ENCODE measurements around the gene ATF7.
"Not testable (repeated sequence)": the region's sequence is repeated elsewhere in the genome, so short reads cannot be mapped to it uniquely, and the experiment has no call there.

The ATF7 gene

DNA sequence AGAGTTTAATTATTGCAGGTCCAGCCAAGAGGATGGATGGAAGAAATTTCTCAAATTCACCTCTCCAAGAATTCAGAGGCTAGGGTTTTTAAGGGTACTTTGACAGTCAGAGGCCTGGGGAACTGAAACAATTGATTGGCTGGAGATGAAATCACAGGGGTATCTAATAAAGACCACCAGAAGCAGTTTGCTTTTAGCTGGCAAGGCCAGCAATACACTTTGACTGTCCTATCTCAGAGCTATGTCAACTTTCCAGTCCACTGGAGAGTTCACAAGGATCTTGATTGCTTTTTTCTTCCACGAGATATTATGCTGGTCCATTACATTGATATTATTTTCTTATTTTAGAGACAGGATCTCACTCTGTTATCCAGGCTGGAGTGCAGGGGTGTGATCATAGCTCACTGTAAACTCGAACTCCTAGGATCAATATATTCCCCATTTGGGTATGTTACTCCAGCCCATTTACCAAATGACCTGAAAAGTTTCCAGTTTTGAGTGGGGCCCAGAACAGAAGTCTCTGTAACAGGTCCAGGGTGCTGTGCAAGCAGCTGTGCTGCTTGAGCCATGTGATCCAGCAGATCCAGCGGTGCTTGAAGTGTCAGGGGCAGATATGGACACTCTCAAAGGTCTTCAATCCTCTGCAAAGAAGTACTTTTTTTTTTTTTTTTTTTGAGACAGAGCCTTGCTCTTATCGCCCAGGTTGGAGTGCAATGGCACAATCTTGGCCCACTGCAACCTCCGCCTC is 17.2 kb upstream of the ATF7 start:
- Histone ChIP-seq H3K4me3 (ENCODE audit: low read depth in 1 of 2, low read length in 1 of 2) (no peak overlapping the region), H3K27ac (no peak overlapping the region), H3K36me3 (no peaks in the 10 kb centered on the region), H3K4me1 (ENCODE audit: control insufficient read depth in 1 of 2, insufficient read depth in 1 of 2, low read depth in 1 of 2, low read length in 1 of 2) (peaks cover 0 to 6% of the 10 kb centered on the region in 2 experiments), H3K9me3 (no peaks in the 10 kb centered on the region), H3K27me3 (no peaks in the 10 kb centered on the region)
- TF ChIP-seq, protein P1, sequence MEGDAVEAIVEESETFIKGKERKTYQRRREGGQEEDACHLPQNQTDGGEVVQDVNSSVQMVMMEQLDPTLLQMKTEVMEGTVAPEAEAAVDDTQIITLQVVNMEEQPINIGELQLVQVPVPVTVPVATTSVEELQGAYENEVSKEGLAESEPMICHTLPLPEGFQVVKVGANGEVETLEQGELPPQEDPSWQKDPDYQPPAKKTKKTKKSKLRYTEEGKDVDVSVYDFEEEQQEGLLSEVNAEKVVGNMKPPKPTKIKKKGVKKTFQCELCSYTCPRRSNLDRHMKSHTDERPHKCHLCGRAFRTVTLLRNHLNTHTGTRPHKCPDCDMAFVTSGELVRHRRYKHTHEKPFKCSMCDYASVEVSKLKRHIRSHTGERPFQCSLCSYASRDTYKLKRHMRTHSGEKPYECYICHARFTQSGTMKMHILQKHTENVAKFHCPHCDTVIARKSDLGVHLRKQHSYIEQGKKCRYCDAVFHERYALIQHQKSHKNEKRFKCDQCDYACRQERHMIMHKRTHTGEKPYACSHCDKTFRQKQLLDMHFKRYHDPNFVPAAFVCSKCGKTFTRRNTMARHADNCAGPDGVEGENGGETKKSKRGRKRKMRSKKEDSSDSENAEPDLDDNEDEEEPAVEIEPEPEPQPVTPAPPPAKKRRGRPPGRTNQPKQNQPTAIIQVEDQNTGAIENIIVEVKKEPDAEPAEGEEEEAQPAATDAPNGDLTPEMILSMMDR (IDR thresholded peaks at IDR 0.05): no peak

DNA sequence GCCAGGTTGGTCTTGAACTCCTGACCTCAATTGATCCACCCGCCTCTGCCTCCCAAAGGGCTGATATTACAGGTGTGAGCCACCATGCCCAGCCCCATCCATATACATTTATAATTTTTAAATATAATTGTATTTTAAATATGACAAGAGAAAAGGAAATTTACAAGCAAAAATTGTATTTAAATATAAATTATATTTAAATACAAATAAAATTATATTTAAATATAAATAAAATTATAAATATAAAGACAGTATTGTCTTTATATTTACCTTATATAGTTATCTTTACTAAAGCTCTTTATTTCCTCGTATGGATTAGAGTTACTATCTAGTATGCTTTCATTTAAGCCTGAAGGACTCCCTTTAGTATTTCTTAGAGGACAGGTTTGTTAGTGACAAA is 11.9 kb upstream of the ATF7 start:
- Histone ChIP-seq H3K36me3 (no peaks in the 10 kb centered on the region), H3K9me3 (no peaks in the 10 kb centered on the region), H3K27ac (no peak overlapping the region), H3K27me3 (no peaks in the 10 kb centered on the region), H3K4me1 (ENCODE audit: control insufficient read depth in 1 of 2, insufficient read depth in 1 of 2, low read depth in 1 of 2, low read length in 1 of 2) (peaks cover 0 to 6% of the 10 kb centered on the region in 2 experiments), H3K4me3 (ENCODE audit: low read depth in 1 of 2, low read length in 1 of 2) (no peak overlapping the region)
- TF ChIP-seq, protein P1 (IDR thresholded peaks at IDR 0.05): no peak

DNA sequence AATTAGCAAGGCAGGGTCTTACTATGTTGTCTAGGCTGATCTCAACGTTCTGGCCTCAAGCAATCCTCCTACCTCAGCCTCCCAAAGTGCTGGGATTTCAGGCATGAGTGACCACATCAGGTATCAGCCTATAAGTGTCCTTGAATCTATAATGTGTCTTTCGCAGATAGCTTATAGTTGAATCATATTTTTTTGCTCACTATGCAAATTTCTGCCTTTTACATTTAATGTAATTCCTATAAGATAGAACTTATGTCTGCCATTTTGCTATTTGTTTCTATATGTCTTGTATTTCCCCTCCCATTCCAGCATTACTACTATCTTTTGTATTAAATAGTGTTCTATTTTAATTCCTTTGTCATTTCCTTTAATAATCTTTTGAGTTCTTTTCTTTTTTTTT is 10.5 kb upstream of the ATF7 start:
- TF ChIP-seq, protein P1 (IDR thresholded peaks at IDR 0.05): no peak
- Histone ChIP-seq H3K27me3 (no peaks in the 10 kb centered on the region), H3K4me3 (ENCODE audit: low read depth in 1 of 2, low read length in 1 of 2) (no peak overlapping the region), H3K36me3 (no peaks in the 10 kb centered on the region), H3K4me1 (ENCODE audit: control insufficient read depth in 1 of 2, insufficient read depth in 1 of 2, low read depth in 1 of 2, low read length in 1 of 2) (peaks cover 0 to 6% of the 10 kb centered on the region in 2 experiments), H3K27ac (no peak overlapping the region), H3K9me3 (no peaks in the 10 kb centered on the region)

DNA sequence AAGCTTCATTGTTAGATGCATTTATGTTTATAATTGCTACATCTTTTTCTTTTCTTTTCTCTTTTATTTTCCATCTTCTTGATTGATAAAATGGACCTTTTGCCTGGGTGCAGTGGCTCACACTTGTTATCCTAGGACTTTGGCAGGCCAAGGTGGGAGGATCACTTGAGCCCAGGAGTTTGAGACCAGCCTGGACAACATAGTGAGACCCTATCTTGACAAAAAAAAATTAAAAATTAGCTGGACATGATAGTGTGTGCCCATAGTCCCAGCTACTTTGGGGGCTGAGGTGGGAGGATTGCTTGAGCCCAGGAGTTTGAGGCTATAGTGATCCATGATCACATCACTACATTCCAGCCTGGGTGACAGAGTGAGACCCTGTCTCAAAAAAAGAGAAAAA is 9.5 kb upstream of the ATF7 start:
- not testable (repeated sequence) for H3K27ac ChIP-seq; H3K4me1 ChIP-seq (ENCODE audit: control insufficient read depth in 1 of 2, insufficient read depth in 1 of 2, low read depth in 1 of 2, low read length in 1 of 2); H3K9me3 ChIP-seq; H3K36me3 ChIP-seq; H3K27me3 ChIP-seq; H3K4me3 ChIP-seq (ENCODE audit: low read depth in 1 of 2, low read length in 1 of 2)

DNA sequence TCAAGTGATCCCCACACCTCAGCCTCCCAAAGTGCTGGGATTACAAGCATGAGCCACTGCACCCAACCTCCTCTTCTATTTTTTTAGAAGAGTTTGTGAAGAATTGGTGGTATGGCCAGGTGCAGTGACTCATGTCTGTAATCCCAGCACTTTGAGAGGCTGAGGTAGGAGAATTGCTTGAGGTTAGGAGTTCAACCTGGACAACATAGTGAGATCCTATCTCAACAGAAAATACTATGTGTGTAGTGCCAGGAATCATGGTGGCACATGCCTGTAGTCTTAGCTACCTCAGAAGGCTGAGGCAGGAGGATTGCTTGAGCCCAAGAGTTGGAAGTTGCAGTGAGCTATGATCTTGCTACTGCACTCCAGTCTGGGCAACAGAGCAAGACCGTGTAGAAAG is 5.5 kb upstream of the ATF7 start:
- Histone ChIP-seq H3K4me1 (ENCODE audit: control insufficient read depth in 1 of 2, insufficient read depth in 1 of 2, low read depth in 1 of 2, low read length in 1 of 2) (peaks cover 6% of the 10 kb centered on the region in 2 experiments), H3K27me3 (no peaks in the 10 kb centered on the region), H3K27ac (no peak overlapping the region), H3K9me3 (no peaks in the 10 kb centered on the region), H3K4me3 (ENCODE audit: low read depth in 1 of 2, low read length in 1 of 2) (no peak overlapping the region), H3K36me3 (no peaks in the 10 kb centered on the region)
- TF ChIP-seq, protein P1 (IDR thresholded peaks at IDR 0.05): no peak

DNA sequence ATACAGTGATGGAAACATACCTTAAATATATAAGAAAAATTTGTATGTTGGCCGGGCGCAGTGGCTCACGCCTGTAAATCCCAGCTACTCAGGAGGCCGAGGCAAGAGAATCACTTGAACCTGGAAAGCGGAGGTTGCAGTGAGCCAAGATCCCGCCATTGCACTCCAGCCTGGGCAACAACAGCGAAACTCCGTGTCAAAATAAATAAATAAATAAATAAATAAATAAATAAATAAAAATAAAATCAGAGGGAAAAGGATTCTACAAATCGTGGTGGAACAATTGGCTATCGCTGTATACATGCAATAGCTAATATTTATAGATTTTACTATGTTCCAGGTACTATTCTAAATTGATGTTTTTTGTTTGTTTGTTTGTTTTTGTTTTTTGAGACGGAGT is 1.7 kb upstream of the ATF7 start:
- Histone ChIP-seq H3K27ac (no peak overlapping the region), H3K4me3 (ENCODE audit: low read depth in 1 of 2, low read length in 1 of 2) (no peak overlapping the region), H3K27me3 (no peaks in the 10 kb centered on the region), H3K4me1 (ENCODE audit: control insufficient read depth in 1 of 2, insufficient read depth in 1 of 2, low read depth in 1 of 2, low read length in 1 of 2) (peaks cover 38% of the 10 kb centered on the region in 2 experiments), H3K9me3 (no peaks in the 10 kb centered on the region), H3K36me3 (no peaks in the 10 kb centered on the region)
- TF ChIP-seq, protein P1 (IDR thresholded peaks at IDR 0.05): no peak
